Stimulated activated naive CD4-positive, alpha-beta T cell treated with Interleukin-2 at 50 U/mL for 16 hours (primary cell): Measurements from ENCODE around the gene LRRC75A.
"Not testable (repeated sequence)": the region's sequence is repeated elsewhere in the genome, so short reads cannot be mapped to it uniquely, and the experiment has no call there.

Experiments
- DNase-seq: peaks from one replicate; lab custom pipeline; 2025; lab: John Stamatoyannopoulos, UW

LRRC75A gene

GRCh38 chr17:16450028-16450427, 42.0 kb downstream of the LRRC75A start:
- DNase-seq, result no peak

DNA sequence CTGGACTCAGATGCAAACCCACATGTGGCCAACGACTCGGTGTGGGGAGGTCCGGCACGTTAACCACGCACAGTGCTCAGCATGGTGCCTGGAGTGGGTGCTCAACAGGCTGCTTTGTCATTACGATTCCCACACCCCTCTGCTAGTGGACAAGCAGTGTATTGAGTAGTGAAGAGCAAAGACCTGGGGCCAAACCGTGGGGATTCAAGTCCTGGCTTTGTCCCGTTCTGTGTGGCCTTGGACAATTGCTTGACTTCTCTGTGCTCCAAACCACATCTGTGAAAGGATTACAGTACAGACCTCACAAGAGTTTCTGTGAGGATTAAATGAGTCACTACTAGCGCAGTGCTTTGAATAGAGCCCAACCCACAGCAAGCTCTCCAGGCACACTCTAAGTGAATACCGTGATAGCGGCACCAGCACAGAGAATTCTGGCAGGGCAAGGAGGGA, 42.8 kb downstream of the LRRC75A start:
- no peak for DNase-seq

- no peak for DNase-seq
These were observed 43.5 kb downstream of the LRRC75A start for GRCh38 chr17:16448490-16448889.

- no peak for DNase-seq
These were observed 44.3 kb downstream of the LRRC75A start for GRCh38 chr17:16447676-16448075.

- no peak for DNase-seq
These were observed 45.5 kb downstream of the LRRC75A start for GRCh38 chr17:16446338-16446983.

DNA sequence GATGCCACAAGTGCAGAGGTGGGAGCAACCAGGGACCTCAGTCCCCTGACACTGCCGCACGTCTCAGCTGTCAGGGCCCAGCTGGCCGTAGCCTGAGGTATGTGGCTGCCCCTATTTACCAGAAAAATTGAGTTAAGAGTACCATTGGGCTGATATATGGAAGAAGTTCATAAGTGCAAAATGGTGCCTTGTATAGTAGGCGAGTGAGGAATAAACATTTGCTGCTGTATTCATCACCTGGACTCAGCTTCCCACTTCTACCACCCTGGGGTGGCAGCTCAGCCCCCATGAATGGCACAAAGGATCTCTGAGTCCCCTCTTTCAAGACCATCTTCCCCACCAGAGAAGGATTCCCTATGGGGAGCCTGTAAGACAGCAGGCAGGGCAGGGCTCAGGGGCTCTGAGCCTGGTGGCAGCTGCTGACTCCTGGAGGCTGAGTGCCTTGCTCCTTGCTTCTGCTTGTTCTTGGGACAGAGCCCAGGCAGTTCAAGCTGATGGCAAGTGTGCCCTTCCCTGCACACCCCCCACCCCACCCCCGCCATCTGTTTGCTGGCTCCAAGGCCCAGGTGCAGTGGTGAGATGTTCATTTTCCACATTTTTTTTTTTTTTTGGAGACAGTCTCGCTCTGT, 47.6 kb downstream of the LRRC75A start:
- DNase-seq, result no peak

DNA sequence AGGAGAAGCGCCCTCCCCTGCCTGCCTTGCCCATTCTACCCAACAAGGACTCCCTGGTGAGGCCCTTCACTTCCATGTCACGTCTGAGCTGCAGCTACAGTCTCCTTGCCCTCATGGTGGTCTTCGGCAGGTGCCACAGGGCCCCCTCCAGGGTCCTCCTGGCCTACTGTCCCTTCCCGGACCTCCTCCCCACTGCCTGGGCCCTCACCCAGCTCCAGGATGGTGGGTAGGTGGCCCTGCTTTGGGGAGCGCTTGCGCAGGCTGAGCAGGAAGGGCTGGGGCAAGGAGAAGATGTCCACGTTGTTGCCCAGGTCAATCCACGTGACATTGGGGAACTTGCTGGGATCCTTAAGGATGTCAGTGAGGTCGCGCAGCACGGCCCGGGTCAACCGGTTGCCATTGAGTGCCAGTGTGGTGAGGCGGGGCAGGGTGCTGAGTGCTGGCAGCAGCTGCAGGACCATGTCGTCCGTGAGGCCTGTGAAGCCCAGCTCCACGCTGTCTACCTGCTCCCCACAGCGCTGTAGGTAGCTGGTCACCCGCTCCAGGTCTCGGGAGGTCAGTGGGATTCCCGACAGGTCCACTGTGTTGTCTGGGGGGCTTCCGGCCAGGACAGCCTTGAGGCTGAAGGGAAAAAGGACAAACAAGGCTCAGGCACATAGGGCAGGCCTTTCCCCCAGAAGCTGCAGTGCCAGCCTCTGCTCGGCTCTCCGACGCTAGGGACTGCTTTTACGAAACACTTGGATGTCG, 48.3 kb downstream of the LRRC75A start:
- DNase-seq, result no peak

DNA sequence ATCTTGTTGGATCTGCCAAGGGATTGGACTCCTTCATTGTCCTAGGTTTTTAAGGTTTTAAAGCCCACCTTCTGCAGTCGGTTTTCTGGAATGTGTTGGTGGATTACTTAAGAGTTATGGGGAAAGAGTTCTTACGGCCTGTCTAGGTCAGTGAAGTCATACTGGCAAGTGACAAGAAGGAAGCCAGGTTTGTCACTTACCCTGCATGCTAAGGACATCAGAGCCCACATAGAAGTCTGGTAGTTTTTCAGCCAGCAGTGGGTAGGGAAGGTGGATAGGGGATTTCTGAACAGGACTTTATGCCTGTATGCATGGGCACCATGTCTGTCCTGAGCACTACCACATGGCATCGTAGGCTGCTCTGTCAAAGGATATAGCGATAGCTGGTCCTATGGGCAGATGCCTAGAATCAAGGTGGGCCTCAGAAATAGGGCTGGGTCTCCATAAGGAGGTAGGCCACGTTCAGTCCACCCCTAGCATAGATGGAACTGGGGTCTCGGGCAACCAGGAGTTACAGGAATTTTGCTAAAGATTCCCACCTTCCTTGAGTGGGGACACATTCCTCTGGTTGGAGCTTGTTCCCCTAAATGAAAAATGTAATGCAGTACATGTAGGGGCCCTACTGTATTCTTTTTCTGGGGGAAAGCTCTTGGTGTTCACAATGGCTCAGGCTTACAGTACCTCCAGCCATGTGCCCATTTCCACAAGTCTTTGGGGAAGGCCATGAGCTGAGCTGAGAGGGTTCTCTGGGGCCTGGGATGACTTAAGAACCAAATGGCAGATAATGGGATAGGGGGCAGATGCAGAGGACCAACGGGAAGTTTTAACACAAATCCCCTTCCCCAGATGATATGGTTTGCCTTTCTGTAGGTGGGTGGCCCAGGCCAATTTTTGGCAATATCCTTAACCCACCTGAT, 49.1 kb downstream of the LRRC75A start:
- DNase-seq, result no peak

DNA sequence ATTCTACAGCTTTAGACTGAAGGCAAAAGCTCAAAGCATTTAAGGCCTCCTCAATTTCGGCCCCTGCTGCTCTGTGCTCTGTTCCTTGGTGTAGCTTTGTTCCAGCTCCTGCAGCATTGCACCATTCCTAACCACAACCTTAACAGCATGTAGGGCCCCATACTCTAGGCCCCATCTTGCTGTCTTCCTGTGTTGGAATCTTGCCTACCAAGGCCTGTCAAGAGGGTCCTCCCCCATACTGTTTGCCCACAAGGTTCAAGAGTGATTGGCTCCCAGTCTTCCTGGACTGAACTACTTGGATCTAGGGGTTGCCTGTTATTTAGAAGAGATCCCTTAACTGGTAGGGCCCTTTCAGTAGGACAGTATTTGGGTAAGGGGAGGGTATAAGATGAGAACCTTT, 49.9 kb downstream of the LRRC75A start:
- DNase-seq, result no peak

- no peak for DNase-seq
These were observed 50.9 kb downstream of the LRRC75A start for GRCh38 chr17:16440901-16441629.

GRCh38 chr17:16440354-16440753, 51.6 kb downstream of the LRRC75A start:
- DNase-seq, result not testable (repeated sequence)

GRCh38 chr17:16439811-16440351, 52.1 kb downstream of the LRRC75A start:
- DNase-seq, result peak; percentile 9

GRCh38 chr17:16439303-16439791, 52.6 kb downstream of the LRRC75A start:
- no peak for DNase-seq

DNA sequence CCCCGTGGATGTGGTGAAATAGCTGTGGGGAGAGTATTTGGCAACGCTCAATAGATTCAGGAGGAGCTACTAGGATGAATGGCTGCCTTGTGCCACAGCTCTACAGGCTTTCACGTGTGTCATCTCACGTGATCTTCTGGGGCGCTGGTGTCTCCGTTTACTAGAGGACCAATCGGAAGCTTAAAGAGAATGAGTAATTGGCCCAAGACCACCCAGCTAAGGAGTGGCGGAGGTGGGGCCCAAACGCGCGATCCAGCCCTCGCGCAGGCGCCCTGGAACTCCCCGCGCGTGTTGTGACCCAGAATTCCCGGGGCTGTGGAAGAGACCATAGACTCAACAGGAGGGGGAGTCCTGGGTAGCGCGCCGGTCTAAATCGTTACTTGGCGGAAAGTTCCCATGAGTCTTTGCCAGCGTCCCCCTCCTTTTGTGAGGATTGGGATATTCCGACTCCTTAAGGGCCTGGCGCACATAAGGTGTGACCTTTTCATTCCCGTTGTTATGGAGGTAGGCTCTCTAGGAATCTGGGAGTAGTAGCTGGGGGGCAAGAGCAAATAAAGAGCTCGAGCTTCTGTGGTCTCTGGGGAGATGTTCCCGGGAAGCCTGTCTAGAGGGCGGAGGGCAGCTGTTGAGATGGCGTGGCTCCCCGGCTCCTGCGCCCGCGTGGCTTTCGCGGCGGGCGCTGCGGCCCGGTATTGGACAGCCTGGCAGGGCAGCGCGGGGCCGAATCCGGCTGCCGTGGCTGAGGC, 53.3 kb downstream of the LRRC75A start:
- DNase-seq, result peak; percentile 95

GRCh38 chr17:16438173-16438556, 53.8 kb downstream of the LRRC75A start:
- DNase-seq, result no peak

DNA sequence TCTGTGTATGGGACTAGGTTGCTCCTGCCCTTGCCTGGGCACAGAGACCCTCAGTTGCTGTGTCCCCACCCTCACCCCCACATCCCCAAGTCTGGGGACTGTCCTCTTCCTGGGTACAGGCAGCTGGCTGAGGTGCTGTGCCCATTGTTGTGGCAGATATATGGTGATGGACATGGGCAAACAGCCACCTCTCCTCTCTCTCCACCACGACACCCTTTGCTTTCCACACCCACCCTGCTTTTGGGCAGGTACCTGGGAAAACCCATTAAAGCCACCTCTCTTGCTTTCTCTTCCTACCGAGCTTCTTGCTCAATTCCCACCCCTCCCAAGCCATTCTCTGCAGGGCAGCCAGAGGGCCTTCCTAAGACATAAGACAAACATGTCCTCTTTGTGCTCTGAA, 54.9 kb downstream of the LRRC75A start:
- DNase-seq, result no peak

DNA sequence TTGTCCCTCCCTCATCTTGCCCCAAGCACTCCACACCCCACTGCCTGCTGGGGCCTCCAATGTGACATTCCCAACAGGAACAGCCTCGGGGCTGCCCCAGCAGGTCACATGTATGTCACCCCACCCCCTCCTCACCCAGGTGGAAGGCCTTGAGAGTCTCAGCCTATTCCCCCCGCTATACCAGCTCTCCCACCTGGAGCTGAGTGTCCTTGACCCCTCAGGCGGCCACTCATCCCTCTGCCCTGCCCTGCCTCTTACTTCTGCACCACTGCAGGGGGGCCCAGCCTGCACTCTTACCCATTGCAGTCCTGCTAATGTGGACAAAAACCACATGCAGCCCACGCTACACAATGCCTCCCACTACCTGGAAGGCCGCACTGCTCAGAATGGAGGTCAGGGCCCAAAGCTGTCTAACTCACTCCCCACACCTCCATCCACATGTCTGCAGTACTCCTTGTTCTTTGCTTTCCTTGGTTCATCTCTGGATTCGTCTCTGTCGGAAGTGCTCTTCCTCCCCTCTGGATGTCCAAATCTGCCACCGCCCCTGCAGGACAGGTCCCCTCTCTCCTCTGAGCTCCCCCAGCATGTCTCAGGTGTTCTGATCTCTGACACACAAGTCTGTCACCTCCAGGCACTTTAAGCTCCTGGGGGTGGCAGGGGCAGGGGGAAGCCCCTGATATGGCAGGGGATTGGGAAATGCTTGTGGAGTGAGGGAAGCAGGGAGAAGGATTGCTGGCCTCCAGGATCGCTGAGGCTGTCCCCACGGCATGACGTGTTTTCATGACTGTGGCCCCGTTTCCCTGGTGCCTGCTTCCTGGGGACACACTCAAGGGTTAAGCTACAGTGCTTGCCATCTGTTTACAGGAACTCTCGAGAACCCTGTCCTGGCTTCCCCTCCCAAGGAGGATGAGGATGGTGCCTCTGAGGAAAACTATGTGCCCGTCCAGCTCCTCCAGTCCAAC, 55.8 kb downstream of the LRRC75A start:
- no peak for DNase-seq

DNA sequence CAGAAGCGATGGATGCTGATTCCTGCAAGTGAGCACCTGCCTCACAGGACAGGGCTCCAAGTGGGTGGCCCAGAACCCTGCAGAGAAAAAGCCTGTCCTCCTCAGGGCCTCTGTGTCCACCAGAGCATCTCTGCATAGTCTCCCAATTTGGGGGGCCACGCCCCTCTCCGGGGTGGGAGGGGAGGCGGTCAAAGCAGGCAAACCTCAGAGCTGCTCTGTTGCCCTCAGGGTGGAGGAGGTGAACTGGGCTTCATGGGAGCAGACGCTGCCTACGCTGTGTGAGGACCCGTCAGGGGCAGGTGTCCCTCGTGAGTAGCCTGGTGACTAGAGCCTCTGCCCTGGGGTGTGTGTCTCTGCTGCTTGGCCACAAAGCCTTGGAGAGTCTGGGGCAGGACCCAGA, 57.3 kb downstream of the LRRC75A start:
- DNase-seq, result no peak

DNA sequence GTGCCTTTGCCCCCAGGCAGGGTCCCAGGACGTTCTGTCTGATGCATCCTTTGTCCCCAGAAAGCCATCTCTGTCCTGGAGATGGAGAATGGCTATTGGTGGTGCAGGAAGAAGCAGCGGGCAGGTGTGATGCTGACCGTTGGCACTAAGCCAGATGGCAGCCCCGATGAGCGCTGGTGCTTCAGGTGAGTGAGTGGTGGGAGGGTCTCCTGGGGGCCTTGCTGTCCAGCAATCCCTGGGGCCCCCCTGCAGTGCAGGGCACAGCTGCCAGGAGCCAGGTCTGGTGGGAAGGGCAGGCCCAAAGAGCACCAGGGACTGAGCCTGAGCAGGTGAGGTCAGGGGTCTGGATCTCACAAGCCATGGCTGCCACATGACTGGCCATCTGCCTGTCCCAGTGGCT, 58.5 kb downstream of the LRRC75A start:
- DNase-seq, result no peak
